GM19397 (cell line): ENCODE results near the gene TAF4.
"Not testable (repeated sequence)": the region's sequence is repeated elsewhere in the genome, so short reads cannot be mapped to it uniquely, and the experiment has no call there.

ENCODE experiments used
- ATAC-seq: cut with Tn5 transposase; IDR thresholded peaks from one replicate; pipeline ENCODE4 v1.9.1; 2021; ENCODE audit warnings: mild to moderate bottlenecking, moderate library complexity; ENCODE audit not compliant: unreplicated experiment

The TAF4 gene

GRCh38 chr20:62007127-62007647, 58.5 kb downstream of the TAF4 start:
- ATAC-seq: no peak

- ATAC-seq: no peak
Observed at GRCh38 chr20:62006482-62006881, 59.2 kb downstream of the TAF4 start.

GRCh38 chr20:62004614-62005013, 61.1 kb downstream of the TAF4 start:
- no peak for ATAC-seq

GRCh38 chr20:62003567-62004405, 61.9 kb downstream of the TAF4 start:
- ATAC-seq: no peak

GRCh38 chr20:62002882-62003480, 62.7 kb downstream of the TAF4 start:
- ATAC-seq: no peak

- no peak for ATAC-seq
Observed at GRCh38 chr20:62001178-62001715, 64.4 kb downstream of the TAF4 start.

GRCh38 chr20:61998343-61999121, 67.1 kb downstream of the TAF4 start:
- no peak for ATAC-seq

GRCh38 chr20:61997891-61998290, 67.8 kb downstream of the TAF4 start:
- ATAC-seq: no peak

GRCh38 chr20:61997372-61997771, 68.3 kb downstream of the TAF4 start:
- no peak for ATAC-seq

GRCh38 chr20:61994546-61994945, 71.1 kb downstream of the TAF4 start:
- no peak for ATAC-seq

- no peak for ATAC-seq
Observed at GRCh38 chr20:61993058-61993457, 72.6 kb downstream of the TAF4 start.

GRCh38 chr20:61991476-61991875, 74.2 kb downstream of the TAF4 start:
- no peak for ATAC-seq

- no peak for ATAC-seq
Observed at GRCh38 chr20:61990484-61990883, 75.2 kb downstream of the TAF4 start.

GRCh38 chr20:61989741-61990140, 75.9 kb downstream of the TAF4 start:
- ATAC-seq: no peak

- no peak for ATAC-seq
Observed at GRCh38 chr20:61988665-61989064, 77.0 kb downstream of the TAF4 start.

- no peak for ATAC-seq
Observed at GRCh38 chr20:61986762-61987321, 78.8 kb downstream of the TAF4 start.

GRCh38 chr20:61985096-61985495, 80.6 kb downstream of the TAF4 start:
- no peak for ATAC-seq

GRCh38 chr20:61984431-61984830, 81.2 kb downstream of the TAF4 start:
- ATAC-seq: not testable (repeated sequence)

- no peak for ATAC-seq
Observed at GRCh38 chr20:61983965-61984364, 81.7 kb downstream of the TAF4 start.

- no peak for ATAC-seq
Observed at GRCh38 chr20:61982951-61983315, 82.7 kb downstream of the TAF4 start.
